Body of pancreas (tissue), 4 donors: Measurements from ENCODE around the gene ARHGEF7. TPM values are rescaled to one million over a fixed set of nuclear protein-coding genes. Genes with fewer than 3 reads are reported as not detected.

Experiments used
- ATAC-seq: fragments of 150-250 bp; one replicate; pipeline ENCODE4 v1.9.1; 2016
- DNase-seq, 4 donors: peaks; one replicate each; pipeline ENCODE4 v3.0.0-alpha.2; 2019
- H3K27ac ChIP-seq, 4 donors: fragments of 200-600 bp; sonication (generic); 1 replicate in 3 of 4; 2 replicates in 1 of 4; pipeline versions ENCODE4 v1.5.1 to v1.6.1; 2016 to 2019; ENCODE audit warnings: mild to moderate bottlenecking in 1 of 4, mixed read lengths in 1 of 4, moderate library complexity in 1 of 4
- H3K27me3 ChIP-seq, 2 donors: fragments of 200-600 bp; sonication (generic); one replicate each; pipeline ENCODE4 v1.6.0; 2016; ENCODE audit warnings: mild to moderate bottlenecking in 1 of 2
- H3K36me3 ChIP-seq, 2 donors: fragments of 200-600 bp; sonication (generic); replicated peaks in 1 of 2; 2 replicates each; pipeline ENCODE4 v1.5.1; 2016; ENCODE audit warnings: low read depth in 2 of 2; ENCODE audit not compliant: insufficient read depth in 1 of 2
- H3K4me1 ChIP-seq: fragments of 200-600 bp; sonication (generic); one replicate; pipeline ENCODE4 v1.6.0; 2016
- H3K4me3 ChIP-seq, 2 donors: fragments of 200-600 bp; sonication (generic); 1 replicate in 1 of 2; 2 replicates in 1 of 2; pipeline ENCODE4 v1.5.1; 2016 to 2019
- H3K9me3 ChIP-seq, 3 donors: fragments of 200-600 bp; sonication (generic); 1 replicate in 2 of 3; 2 replicates in 1 of 3; pipeline ENCODE4 v1.5.1; 2016
- POLR2A ChIP-seq, 3 donors: fragments of 450-650 bp; IDR thresholded peaks; one replicate each; pipeline ENCODE4 v1.6.1; 2016; ENCODE audit warnings: antibody characterized with exemption in 3 of 3, mild to moderate bottlenecking in 2 of 3
- whole genome bisulfite sequencing, 2 donors: methylation state at CpG; one replicate each; pipeline ENCODE4 v1.1.5; 2017; 5-methylcytosine and 5-hydroxymethylcytosine counted together
- intact Hi-C: fragments of 100-400 bp; cut with DNase I; formaldehyde crosslinking; loops from one replicate; pipeline ENCODE4 v1.15.1; 2023
- total RNA-seq, 2 donors: library from RNA; depleted of rRNA; stranded (reverse); fragments of >200 nt; gene quantifications; one replicate each; pipeline ENCODE4 v1.1.0, GENCODE V29; 2016
- TF ChIP-seq, protein P1 (sequence below), 7 experiments: fragments of 450-650 bp in 4 of 7; fragments of 200-600 bp in 3 of 7; sonication (generic) in 3 of 7; IDR thresholded peaks; one replicate each; pipeline ENCODE4 v1.5.1; 2016 to 2019; ENCODE audit warnings: antibody characterized with exemption in 7 of 7

The ARHGEF7 gene
- total RNA-seq, 2 donors from 2014 or later, result 27.5 to 81.4 TPM

DNA sequence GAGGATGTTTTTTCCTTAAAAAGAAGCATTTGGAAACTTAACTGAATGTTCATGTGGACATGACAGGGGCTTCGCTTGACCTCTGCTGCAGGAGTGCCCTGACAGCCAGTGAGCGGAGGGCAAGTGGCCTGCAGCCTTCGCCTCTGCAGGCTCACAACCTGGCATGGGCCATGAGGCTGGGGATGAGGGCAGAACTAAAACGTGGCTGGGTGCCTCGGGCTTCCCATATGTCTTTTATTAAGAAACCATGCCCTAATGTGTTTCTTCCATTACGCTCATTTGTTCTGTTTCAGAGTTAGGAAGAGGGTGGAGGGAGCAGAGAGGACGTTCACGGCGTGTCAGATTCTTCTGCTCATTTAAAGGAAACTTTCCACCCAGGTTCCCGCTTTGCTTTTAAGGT is 2.9 kb downstream of the ARHGEF7 start:
- Histone ChIP-seq H3K27me3 (peaks cover 0 to 4% of the 10 kb centered on the region in 2 donors), H3K4me1 (peaks cover 5% of the 10 kb centered on the region), H3K27ac (no peak overlapping the region), H3K9me3 (no peaks in the 10 kb centered on the region), H3K36me3 (no peaks in the 10 kb centered on the region), H3K4me3 (no peak overlapping the region)
- 81 to 90% methylated on average over 10 of the region's 10 CpGs for WGBS, 2 donors
- TF ChIP-seq, protein P1, sequence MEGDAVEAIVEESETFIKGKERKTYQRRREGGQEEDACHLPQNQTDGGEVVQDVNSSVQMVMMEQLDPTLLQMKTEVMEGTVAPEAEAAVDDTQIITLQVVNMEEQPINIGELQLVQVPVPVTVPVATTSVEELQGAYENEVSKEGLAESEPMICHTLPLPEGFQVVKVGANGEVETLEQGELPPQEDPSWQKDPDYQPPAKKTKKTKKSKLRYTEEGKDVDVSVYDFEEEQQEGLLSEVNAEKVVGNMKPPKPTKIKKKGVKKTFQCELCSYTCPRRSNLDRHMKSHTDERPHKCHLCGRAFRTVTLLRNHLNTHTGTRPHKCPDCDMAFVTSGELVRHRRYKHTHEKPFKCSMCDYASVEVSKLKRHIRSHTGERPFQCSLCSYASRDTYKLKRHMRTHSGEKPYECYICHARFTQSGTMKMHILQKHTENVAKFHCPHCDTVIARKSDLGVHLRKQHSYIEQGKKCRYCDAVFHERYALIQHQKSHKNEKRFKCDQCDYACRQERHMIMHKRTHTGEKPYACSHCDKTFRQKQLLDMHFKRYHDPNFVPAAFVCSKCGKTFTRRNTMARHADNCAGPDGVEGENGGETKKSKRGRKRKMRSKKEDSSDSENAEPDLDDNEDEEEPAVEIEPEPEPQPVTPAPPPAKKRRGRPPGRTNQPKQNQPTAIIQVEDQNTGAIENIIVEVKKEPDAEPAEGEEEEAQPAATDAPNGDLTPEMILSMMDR (IDR thresholded peaks at IDR 0.05), result no peak
- TF ChIP-seq POLR2A (IDR thresholded peaks at IDR 0.05), result no peak
- intact Hi-C loops, result no loop called here
- DNase-seq (no peak), ATAC-seq (no peak)

DNA sequence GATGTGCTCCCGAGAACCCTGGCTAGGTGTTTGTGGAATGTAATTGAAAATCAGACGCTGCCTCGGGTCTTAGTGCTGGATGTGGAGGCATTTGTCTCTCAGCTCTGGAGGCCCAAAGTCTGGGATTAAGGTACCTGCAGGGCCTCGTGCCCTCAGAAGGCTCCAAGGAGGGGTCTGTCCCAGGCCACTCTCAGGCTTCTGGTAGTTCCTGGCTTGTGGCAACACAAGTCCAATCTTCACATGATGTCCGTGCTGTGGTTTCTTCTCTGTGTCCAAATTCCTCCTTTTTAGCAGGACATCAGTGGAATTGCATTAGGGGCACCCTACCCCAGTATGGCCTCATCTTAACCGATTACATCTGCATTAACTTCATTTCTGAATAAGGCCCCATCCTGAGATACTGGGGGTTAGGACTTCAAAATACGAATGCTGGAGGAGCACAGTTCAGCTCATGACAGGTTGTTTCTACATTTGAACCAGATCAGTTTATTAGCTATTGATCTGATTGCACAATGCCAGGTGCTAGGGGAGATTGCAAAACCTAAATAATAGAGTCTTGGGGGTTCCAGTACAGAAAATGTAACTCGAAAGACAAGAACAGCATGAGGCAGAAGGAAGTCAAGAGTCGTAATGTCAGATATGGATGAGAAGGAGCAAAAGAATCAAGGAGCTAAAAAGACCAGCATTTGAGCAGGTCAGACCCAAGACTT is 3.9 kb downstream of the ARHGEF7 start:
- Histone ChIP-seq H3K4me3 (no peak overlapping the region), H3K4me1 (peaks cover 5% of the 10 kb centered on the region), H3K36me3 (no peaks in the 10 kb centered on the region), H3K9me3 (no peaks in the 10 kb centered on the region), H3K27ac (no peak overlapping the region), H3K27me3 (peaks cover 0 to 4% of the 10 kb centered on the region in 2 donors)
- ATAC-seq (no peak), DNase-seq (no peak)
- TF ChIP-seq, protein P1 (IDR thresholded peaks at IDR 0.05), result no peak
- no peak for TF ChIP-seq POLR2A (IDR thresholded peaks at IDR 0.05)
- intact Hi-C loops, result no loop called here
- WGBS, 2 donors, result 79 to 87% methylated on average over 9 of the region's 9 CpGs

- Histone ChIP-seq H3K4me1 (peaks cover 5% of the 10 kb centered on the region), H3K4me3 (no peak overlapping the region), H3K9me3 (no peaks in the 10 kb centered on the region), H3K36me3 (no peaks in the 10 kb centered on the region), H3K27ac (no peak overlapping the region), H3K27me3 (no peaks in the 10 kb centered on the region)
- ATAC-seq (no peak), DNase-seq (no peak)
- no peak for TF ChIP-seq POLR2A (IDR thresholded peaks at IDR 0.05)
- TF ChIP-seq, protein P1 (IDR thresholded peaks at IDR 0.05), result no peak
- intact Hi-C loops, result no loop called here
Measured at GRCh38 chr13:111119966-111120365, 4.9 kb downstream of the ARHGEF7 start.

GRCh38 chr13:111120422-111120821 is 5.3 kb downstream of the ARHGEF7 start:
- ATAC-seq (no peak), DNase-seq (no peak)
- H3K27me3 ChIP-seq, result no peaks in the 10 kb centered on the region
- no peaks in the 10 kb centered on the region for H3K9me3 ChIP-seq
- H3K27ac ChIP-seq, result no peak overlapping the region
- H3K4me3 ChIP-seq, result no peak overlapping the region
- H3K36me3 ChIP-seq, result no peaks in the 10 kb centered on the region
- peaks cover 5% of the 10 kb centered on the region for H3K4me1 ChIP-seq
- TF ChIP-seq POLR2A (IDR thresholded peaks at IDR 0.05), result no peak
- TF ChIP-seq, protein P1 (IDR thresholded peaks at IDR 0.05), result no peak
- intact Hi-C loops, result no loop called here
- 79 to 85% methylated on average over 12 of the region's 12 CpGs for WGBS, 2 donors

DNA sequence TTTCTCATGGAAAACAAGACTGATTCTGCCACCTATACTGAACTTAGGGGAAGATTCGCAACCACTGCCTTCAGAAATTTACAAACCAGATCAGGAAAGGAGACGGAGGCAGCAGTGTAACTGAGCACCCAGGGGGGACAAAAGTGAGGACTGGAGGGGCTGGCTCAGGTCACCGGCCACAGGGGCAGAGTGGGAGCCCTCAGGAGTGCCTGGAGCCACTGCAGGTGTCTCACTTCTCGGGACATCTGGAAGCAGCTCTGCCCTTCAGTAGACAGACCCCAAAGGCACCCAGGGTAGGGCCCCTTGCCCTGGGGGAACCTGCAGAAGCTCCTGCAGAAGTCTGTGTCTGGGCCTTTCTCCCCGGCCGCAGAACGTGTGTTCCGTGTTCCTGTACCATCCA is 5.8 kb downstream of the ARHGEF7 start:
- no peak for ATAC-seq
- Histone ChIP-seq H3K4me3 (no peak overlapping the region), H3K36me3 (no peaks in the 10 kb centered on the region), H3K27ac (no peak overlapping the region), H3K4me1 (peaks cover 4% of the 10 kb centered on the region), H3K27me3 (no peaks in the 10 kb centered on the region), H3K9me3 (no peaks in the 10 kb centered on the region)
- 76 to 84% methylated on average over 6 to 7 of the region's 8 CpGs for WGBS, 2 donors
- TF ChIP-seq POLR2A (IDR thresholded peaks at IDR 0.05), result no peak
- TF ChIP-seq, protein P1 (IDR thresholded peaks at IDR 0.05), result no peak
- no peak for DNase-seq
- intact Hi-C loops, result no loop called here
